Stimulated activated CD4-positive, alpha-beta T cell treated with anti-CD3 and anti-CD28 coated beads, Interleukin-1b, Interleukin-23, amount 100 ng/mL, for 4 hours (primary cell): ENCODE results near the gene MACROD1.

ENCODE experiments used
- DNase-seq, 2 donors: peaks; one replicate each; pipeline ENCODE4 v3.0.0-alpha.2; 2020; ENCODE audit warnings: low read depth in 2 of 2

MACROD1 gene

GRCh38 chr11:64036087-64037026 is 129.6 kb downstream of the MACROD1 start:
- no peak for DNase-seq

- DNase-seq = no peak
Observed at GRCh38 chr11:64035576-64035975, 130.3 kb downstream of the MACROD1 start, which contains the start of gene FLRT1. Gene FLRT1, plus strand, starts transcription at chr11:64035931. Its CDS starts 80,337 bp downstream, at chr11:64116268.

GRCh38 chr11:64035081-64035524 is 130.8 kb downstream of the MACROD1 start:
- DNase-seq = no peak

- DNase-seq = no peak
Observed at GRCh38 chr11:64034411-64034811, 131.5 kb downstream of the MACROD1 start.

- DNase-seq = no peak
Observed at GRCh38 chr11:64032050-64032449, 133.9 kb downstream of the MACROD1 start.

- no peak for DNase-seq
Observed at GRCh38 chr11:64031001-64031400, 134.9 kb downstream of the MACROD1 start.

- no peak for DNase-seq
Observed at GRCh38 chr11:64029773-64030172, 136.1 kb downstream of the MACROD1 start.

GRCh38 chr11:64028398-64029115 is 137.4 kb downstream of the MACROD1 start:
- no peak for DNase-seq

GRCh38 chr11:64027651-64028397 is 138.1 kb downstream of the MACROD1 start:
- DNase-seq = no peak

GRCh38 chr11:64026575-64027205 is 139.2 kb downstream of the MACROD1 start:
- no peak for DNase-seq

- DNase-seq = no peak
Observed at GRCh38 chr11:64025205-64025604, 140.7 kb downstream of the MACROD1 start.

- no peak for DNase-seq
Observed at GRCh38 chr11:64023712-64024710, 141.9 kb downstream of the MACROD1 start.

GRCh38 chr11:64022125-64022784 is 143.7 kb downstream of the MACROD1 start:
- DNase-seq = no peak

GRCh38 chr11:64021757-64022093 is 144.2 kb downstream of the MACROD1 start:
- DNase-seq = no peak

GRCh38 chr11:64020976-64021756 is 144.7 kb downstream of the MACROD1 start:
- no peak for DNase-seq

- DNase-seq = no peak
Observed at GRCh38 chr11:64019106-64020037, 146.5 kb downstream of the MACROD1 start.

- DNase-seq = no peak
Observed at GRCh38 chr11:64018310-64018709, 147.6 kb downstream of the MACROD1 start.

- no peak for DNase-seq
Observed at GRCh38 chr11:64017945-64018224, 148.0 kb downstream of the MACROD1 start.
